ENCODE results near the gene RFC2.
"Not testable (repeated sequence)": the region's sequence is repeated elsewhere in the genome, so short reads cannot be mapped to it uniquely, and the experiment has no call there.

RFC2 gene

GRCh38 chr7:74207586-74207985, 46.6 kb downstream of the RFC2 start:
- TF ChIP-seq TAF1 (IDR thresholded peaks at IDR 0.05; ENCODE audit: borderline replicate concordance, low read depth, low read length) (no peak), POLR2A (IDR thresholded peaks at IDR 0.05; ENCODE audit: low read depth, low read length) (no peak), POLR2AphosphoS5 (IDR thresholded peaks at IDR 0.05; ENCODE audit: low read depth, low read length) (no peak)
- DNase-seq (ENCODE audit: insufficient read length) (no peak), FAIRE-seq (no peak)

- FAIRE-seq (peak; percentile 79), DNase-seq (ENCODE audit: insufficient read length) (peak; percentile 72)
- TF ChIP-seq POLR2A (IDR thresholded peaks at IDR 0.05; ENCODE audit: low read depth, low read length), result no peak
- no peak for TF ChIP-seq POLR2AphosphoS5 (IDR thresholded peaks at IDR 0.05; ENCODE audit: low read depth, low read length)
- no peak for TF ChIP-seq TAF1 (IDR thresholded peaks at IDR 0.05; ENCODE audit: borderline replicate concordance, low read depth, low read length)
Observed at GRCh38 chr7:74206589-74207120, 47.5 kb downstream of the RFC2 start.

GRCh38 chr7:74206052-74206451, 48.1 kb downstream of the RFC2 start:
- FAIRE-seq; DNase-seq (ENCODE audit: insufficient read length): not testable (repeated sequence)

GRCh38 chr7:74203956-74204618, 50.1 kb downstream of the RFC2 start:
- FAIRE-seq (no peak), DNase-seq (ENCODE audit: insufficient read length) (no peak)
- TF ChIP-seq POLR2A (IDR thresholded peaks at IDR 0.05; ENCODE audit: low read depth, low read length) (no peak), POLR2AphosphoS5 (IDR thresholded peaks at IDR 0.05; ENCODE audit: low read depth, low read length) (no peak), TAF1 (IDR thresholded peaks at IDR 0.05; ENCODE audit: borderline replicate concordance, low read depth, low read length) (no peak)

GRCh38 chr7:74202841-74203556, 51.2 kb downstream of the RFC2 start:
- no peak for DNase-seq (ENCODE audit: insufficient read length)
- FAIRE-seq, result no peak
- TF ChIP-seq POLR2A (IDR thresholded peaks at IDR 0.05; ENCODE audit: low read depth, low read length) (no peak), POLR2AphosphoS5 (IDR thresholded peaks at IDR 0.05; ENCODE audit: low read depth, low read length) (no peak), TAF1 (IDR thresholded peaks at IDR 0.05; ENCODE audit: borderline replicate concordance, low read depth, low read length) (no peak)

- FAIRE-seq (no peak), DNase-seq (ENCODE audit: insufficient read length) (no peak)
- TF ChIP-seq POLR2AphosphoS5 (IDR thresholded peaks at IDR 0.05; ENCODE audit: low read depth, low read length), result no peak
- TF ChIP-seq TAF1 (IDR thresholded peaks at IDR 0.05; ENCODE audit: borderline replicate concordance, low read depth, low read length), result no peak
- TF ChIP-seq POLR2A (IDR thresholded peaks at IDR 0.05; ENCODE audit: low read depth, low read length), result no peak
Observed at GRCh38 chr7:74199551-74200355, 54.4 kb downstream of the RFC2 start.

- TF ChIP-seq TAF1 (IDR thresholded peaks at IDR 0.05; ENCODE audit: borderline replicate concordance, low read depth, low read length), result no peak
- peak; percentile 63 for TF ChIP-seq POLR2A (IDR thresholded peaks at IDR 0.05; ENCODE audit: low read depth, low read length)
- TF ChIP-seq POLR2AphosphoS5 (IDR thresholded peaks at IDR 0.05; ENCODE audit: low read depth, low read length), result peak; percentile 80
- FAIRE-seq, result no peak
Observed at GRCh38 chr7:74197449-74198124, 56.6 kb downstream of the RFC2 start.

GRCh38 chr7:74195968-74196654, 58.1 kb downstream of the RFC2 start:
- FAIRE-seq, result peak; percentile 62
- not testable (repeated sequence) for DNase-seq (ENCODE audit: insufficient read length)

More at GRCh38 chr7:74197449-74198124, 56.6 kb downstream of the RFC2 start:
- DNase-seq (ENCODE audit: insufficient read length), result no peak

GRCh38 chr7:74195139-74195860, 58.9 kb downstream of the RFC2 start:
- TF ChIP-seq POLR2AphosphoS5 (IDR thresholded peaks at IDR 0.05; ENCODE audit: low read depth, low read length), result 0 out of 2 replicates have a peak, but pooled peaks have one; percentile 6
- DNase-seq (ENCODE audit: insufficient read length), result not testable (repeated sequence)

GRCh38 chr7:74194686-74195085, 59.5 kb downstream of the RFC2 start:
- DNase-seq (ENCODE audit: insufficient read length) (no peak), FAIRE-seq (no peak)
- TF ChIP-seq POLR2A (IDR thresholded peaks at IDR 0.05; ENCODE audit: low read depth, low read length) (no peak), TAF1 (IDR thresholded peaks at IDR 0.05; ENCODE audit: borderline replicate concordance, low read depth, low read length) (no peak), POLR2AphosphoS5 (IDR thresholded peaks at IDR 0.05; ENCODE audit: low read depth, low read length) (no peak; the same call in 1 of the 2 replicates)

More at GRCh38 chr7:74195139-74195860, 58.9 kb downstream of the RFC2 start:
- FAIRE-seq, result peak; percentile 30
